ENCODE measurements around the gene KIF5A. TPM values are rescaled to one million over a fixed set of nuclear protein-coding genes. Genes with fewer than 3 reads are reported as not detected.

Gene KIF5A
- total and polyA plus RNA-seq, 2 of the 4 experiments (the other 2 are of a cell fraction): 0.15 to 0.18 TPM

GRCh38 chr12:57609781-57610553, 60.1 kb downstream of the KIF5A start:
- Histone ChIP-seq H3K36me3 (ENCODE audit: control insufficient read depth, insufficient read depth, low read length) (peaks cover 21% of the 10 kb centered on the region), H3K9me1 (ENCODE audit: insufficient read depth, low read length) (peaks cover 14% of the 10 kb centered on the region; the same call in 1 of the 2 replicates), H3K79me1 (ENCODE audit: low read depth in 1 of 2, low read length in 2 of 2) (peaks cover 9 to 26% of the 10 kb centered on the region in 2 experiments), H3K56ac (ENCODE audit: extremely low read depth, insufficient read depth, low read length) (no peak overlapping the region), H3K9ac (ENCODE audit: low read depth, low read length) (no peak overlapping the region), H3K9me3 (ENCODE audit: control insufficient read depth, insufficient read depth, low read length) (no peaks in the 10 kb centered on the region), H2AK9ac (replicated peaks; ENCODE audit: low read depth, low read length, poor library complexity) (peak overlapping the region; percentile 89), H4K8ac (ENCODE audit: low read depth in 2 of 2, low read length in 2 of 2) (peak overlapping the region; percentile 93 to 97; a peak in 3 of 4 replicates), H3K27ac (ENCODE audit: insufficient read depth, low read length) (no peak overlapping the region), H3K18ac (ENCODE audit: low read depth, low read length) (no peak overlapping the region), H3K4me1 (ENCODE audit: control insufficient read depth, insufficient read depth, low read length) (peaks cover 6% of the 10 kb centered on the region), H4K91ac (ENCODE audit: insufficient read depth, low read depth, low read length) (peak overlapping the region; percentile 54; the same call in 1 of the 2 replicates), H2BK5ac (ENCODE audit: low read depth, low read length, poor library complexity, severe bottlenecking) (no peak overlapping the region), H4K5ac (ENCODE audit: low read depth, low read length) (peak overlapping the region; percentile 99; the same call in 1 of the 2 replicates), H2BK120ac (ENCODE audit: low read depth, low read length) (no peak overlapping the region), H2BK20ac (ENCODE audit: low read depth, low read length) (no peak overlapping the region), H2AFZ (replicated peaks; ENCODE audit: low read length, poor library complexity) (peak overlapping the region; percentile 92), H4K20me1 (ENCODE audit: insufficient read depth, low read length) (no peaks in the 10 kb centered on the region), H3K4me2 (ENCODE audit: low read depth, low read length) (no peak overlapping the region; the same call in 1 of the 2 replicates), H3K23ac (ENCODE audit: low read depth, low read length) (0 out of 2 replicates have a peak overlapping the region, but pooled peaks have one; percentile 15), H3K4ac (ENCODE audit: low read depth, low read length) (peak overlapping the region; percentile 91), H3K27me3 (ENCODE audit: control insufficient read depth, insufficient read depth, low read length) (no peaks in the 10 kb centered on the region), H3K4me3 (ENCODE audit: insufficient read depth, low read depth, low read length) (no peak overlapping the region), H2AK5ac (ENCODE audit: low read depth, low read length) (peak overlapping the region; percentile 46; the same call in 1 of the 2 replicates), H3K14ac (replicated peaks; ENCODE audit: low read depth, low read length) (no peak overlapping the region), H2BK15ac (ENCODE audit: low read depth, low read length) (no peak overlapping the region)
- 17% methylated on average over 3 of the region's 34 CpGs; no CpG with 5 or more reads in 1 of the 2 experiments for WGBS, 2 experiments (ENCODE audit: extremely low coverage in 2 of 2, insufficient read length in 1 of 2)
- in situ Hi-C loops (cut with MboI; ENCODE audit: low sequenced_read_pairs): no loop called here
- ATAC-seq (ENCODE audit: low read depth) (no peak), DNase-seq (no peak)
- intact Hi-C loops (cut with micrococcal nuclease): no loop called here
- dilution Hi-C loops (cut with HindIII; ENCODE audit: low sequenced_read_pairs, unreplicated experiment): no loop called here
- ChIA-PET CTCF (no interaction called here), POLR2A (ENCODE audit: unreplicated experiment) (interaction anchor here (0.6 kb wide), 1 partner anchor 133 kb away, joined by 15 read pairs; no protein-coding TSS in a partner anchor)
- BruUV-seq (replicated peaks): no TSS peak
- no peak for TF ChIP-seq RAD21 (IDR thresholded peaks at IDR 0.05; ENCODE audit: low read length)
- no peak for TF ChIP-seq CEBPB (IDR thresholded peaks at IDR 0.05; ENCODE audit: low read depth, low read length)
- no peak for TF ChIP-seq USF2 (IDR thresholded peaks at IDR 0.05; ENCODE audit: low read depth, low read length)
- no peak for TF ChIP-seq POLR2A (IDR thresholded peaks at IDR 0.05; ENCODE audit: low read depth, low read length)
- no peak for TF ChIP-seq MAZ (IDR thresholded peaks at IDR 0.05; ENCODE audit: borderline replicate concordance, low read depth, low read length)
- TF ChIP-seq, protein P1, sequence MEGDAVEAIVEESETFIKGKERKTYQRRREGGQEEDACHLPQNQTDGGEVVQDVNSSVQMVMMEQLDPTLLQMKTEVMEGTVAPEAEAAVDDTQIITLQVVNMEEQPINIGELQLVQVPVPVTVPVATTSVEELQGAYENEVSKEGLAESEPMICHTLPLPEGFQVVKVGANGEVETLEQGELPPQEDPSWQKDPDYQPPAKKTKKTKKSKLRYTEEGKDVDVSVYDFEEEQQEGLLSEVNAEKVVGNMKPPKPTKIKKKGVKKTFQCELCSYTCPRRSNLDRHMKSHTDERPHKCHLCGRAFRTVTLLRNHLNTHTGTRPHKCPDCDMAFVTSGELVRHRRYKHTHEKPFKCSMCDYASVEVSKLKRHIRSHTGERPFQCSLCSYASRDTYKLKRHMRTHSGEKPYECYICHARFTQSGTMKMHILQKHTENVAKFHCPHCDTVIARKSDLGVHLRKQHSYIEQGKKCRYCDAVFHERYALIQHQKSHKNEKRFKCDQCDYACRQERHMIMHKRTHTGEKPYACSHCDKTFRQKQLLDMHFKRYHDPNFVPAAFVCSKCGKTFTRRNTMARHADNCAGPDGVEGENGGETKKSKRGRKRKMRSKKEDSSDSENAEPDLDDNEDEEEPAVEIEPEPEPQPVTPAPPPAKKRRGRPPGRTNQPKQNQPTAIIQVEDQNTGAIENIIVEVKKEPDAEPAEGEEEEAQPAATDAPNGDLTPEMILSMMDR (conservative IDR thresholded peaks at IDR 0.05; ENCODE audit: low read depth, low read length): no peak
- no peak for TF ChIP-seq RFX5 (IDR thresholded peaks at IDR 0.05; ENCODE audit: low read depth, low read length)
- no peak for TF ChIP-seq BHLHE40 (IDR thresholded peaks at IDR 0.05; ENCODE audit: low read depth, low read length)
- TF ChIP-seq FOS (IDR thresholded peaks at IDR 0.05; ENCODE audit: low read depth, low read length): no peak
- no peak for TF ChIP-seq RCOR1 (IDR thresholded peaks at IDR 0.05; ENCODE audit: insufficient replicate concordance, low read length)
- TF ChIP-seq NFE2L2 (IDR thresholded peaks at IDR 0.05; ENCODE audit: low read depth, low read length): no peak
- TF ChIP-seq MXI1 (IDR thresholded peaks at IDR 0.05; ENCODE audit: borderline replicate concordance, low read depth, low read length): no peak
- TF ChIP-seq, protein P2, sequence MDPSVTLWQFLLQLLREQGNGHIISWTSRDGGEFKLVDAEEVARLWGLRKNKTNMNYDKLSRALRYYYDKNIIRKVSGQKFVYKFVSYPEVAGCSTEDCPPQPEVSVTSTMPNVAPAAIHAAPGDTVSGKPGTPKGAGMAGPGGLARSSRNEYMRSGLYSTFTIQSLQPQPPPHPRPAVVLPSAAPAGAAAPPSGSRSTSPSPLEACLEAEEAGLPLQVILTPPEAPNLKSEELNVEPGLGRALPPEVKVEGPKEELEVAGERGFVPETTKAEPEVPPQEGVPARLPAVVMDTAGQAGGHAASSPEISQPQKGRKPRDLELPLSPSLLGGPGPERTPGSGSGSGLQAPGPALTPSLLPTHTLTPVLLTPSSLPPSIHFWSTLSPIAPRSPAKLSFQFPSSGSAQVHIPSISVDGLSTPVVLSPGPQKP (IDR thresholded peaks at IDR 0.05; ENCODE audit: borderline replicate concordance, low read depth, low read length): no peak
- no peak for TF ChIP-seq SMC3 (IDR thresholded peaks at IDR 0.05; ENCODE audit: low read depth, low read length)
